GM18870 (cell line): ENCODE results near the gene CEP78.

Source experiments
- ATAC-seq: cut with Tn5 transposase; IDR thresholded peaks from one replicate; pipeline ENCODE4 v1.9.1; 2021; ENCODE audit warnings: moderate library complexity; ENCODE audit not compliant: unreplicated experiment

CEP78 gene

DNA sequence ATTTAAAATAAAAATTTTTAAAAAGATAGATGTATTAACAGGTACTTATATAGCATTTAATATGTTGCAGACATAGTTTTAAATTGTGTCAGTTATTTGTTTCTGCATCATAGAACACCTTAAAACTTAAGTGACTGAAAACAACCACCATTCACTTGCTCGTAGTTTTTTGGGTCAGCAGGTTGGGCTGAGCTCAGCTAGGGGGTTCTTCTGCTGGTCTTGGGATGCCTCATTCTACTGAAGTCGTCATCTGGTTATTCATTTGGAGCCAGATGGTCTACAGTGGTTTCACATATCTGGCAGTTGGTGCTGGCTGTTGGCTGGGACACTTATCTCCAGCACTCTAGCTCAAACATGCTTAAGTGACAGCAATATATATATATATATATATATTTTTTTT lies 90.7 kb downstream of the CEP78 start:
- no peak for ATAC-seq
